Measurements from ENCODE around the gene UBE4B.

Gene UBE4B

GRCh38 chr1:10033359-10033845, 644 bp downstream of the UBE4B start:
- DNase-seq (ENCODE audit: low read depth, low spot score) = no peak

- no peak for DNase-seq (ENCODE audit: low read depth, low spot score)
Measured at GRCh38 chr1:10042746-10043145, 10.0 kb downstream of the UBE4B start.

GRCh38 chr1:10045480-10046355, 13.0 kb downstream of the UBE4B start:
- DNase-seq (ENCODE audit: low read depth, low spot score) = no peak

- DNase-seq (ENCODE audit: low read depth, low spot score) = no peak
Measured at GRCh38 chr1:10046356-10047085, 13.8 kb downstream of the UBE4B start.

GRCh38 chr1:10048601-10049000, 15.8 kb downstream of the UBE4B start:
- no peak for DNase-seq (ENCODE audit: low read depth, low spot score)

- no peak for DNase-seq (ENCODE audit: low read depth, low spot score)
Measured at GRCh38 chr1:10050611-10051010, 17.9 kb downstream of the UBE4B start.

- no peak for DNase-seq (ENCODE audit: low read depth, low spot score)
Measured at GRCh38 chr1:10051656-10052055, 18.9 kb downstream of the UBE4B start.

GRCh38 chr1:10052347-10052746, 19.6 kb downstream of the UBE4B start:
- no peak for DNase-seq (ENCODE audit: low read depth, low spot score)

- no peak for DNase-seq (ENCODE audit: low read depth, low spot score)
Measured at GRCh38 chr1:10054465-10054864, 21.7 kb downstream of the UBE4B start.

GRCh38 chr1:10056599-10056987, 23.8 kb downstream of the UBE4B start:
- no peak for DNase-seq (ENCODE audit: low read depth, low spot score)

GRCh38 chr1:10057343-10057742, 24.6 kb downstream of the UBE4B start:
- no peak for DNase-seq (ENCODE audit: low read depth, low spot score)

GRCh38 chr1:10057796-10058195, 25.0 kb downstream of the UBE4B start:
- no peak for DNase-seq (ENCODE audit: low read depth, low spot score)

- no peak for DNase-seq (ENCODE audit: low read depth, low spot score)
Measured at GRCh38 chr1:10059342-10059718, 26.6 kb downstream of the UBE4B start.

GRCh38 chr1:10060311-10061100, 27.7 kb downstream of the UBE4B start:
- no peak for DNase-seq (ENCODE audit: low read depth, low spot score)

GRCh38 chr1:10061276-10061675, 28.5 kb downstream of the UBE4B start:
- no peak for DNase-seq (ENCODE audit: low read depth, low spot score)

GRCh38 chr1:10063878-10064277, 31.1 kb downstream of the UBE4B start:
- DNase-seq (ENCODE audit: low read depth, low spot score) = no peak

- DNase-seq (ENCODE audit: low read depth, low spot score) = no peak
Measured at GRCh38 chr1:10064416-10065343, 31.9 kb downstream of the UBE4B start.

- DNase-seq (ENCODE audit: low read depth, low spot score) = no peak
Measured at GRCh38 chr1:10065344-10065685, 32.6 kb downstream of the UBE4B start.

- no peak for DNase-seq (ENCODE audit: low read depth, low spot score)
Measured at GRCh38 chr1:10065760-10066159, 33.0 kb downstream of the UBE4B start.

- no peak for DNase-seq (ENCODE audit: low read depth, low spot score)
Measured at GRCh38 chr1:10068605-10069294, 36.0 kb downstream of the UBE4B start.
